H9 (cell line): ENCODE measurements around the gene NTSR1. TPM values are rescaled to one million over a fixed set of nuclear protein-coding genes. Genes with fewer than 3 reads are reported as not detected.

Experiments used
- DNase-seq: peaks from one replicate; pipeline ENCODE4 v3.0.0-alpha.2; 2017
- H2AFZ ChIP-seq: one replicate; pipeline ENCODE4 v1.6.1; 2013; ENCODE audit warnings: mild to moderate bottlenecking, low read length, control low read depth, moderate library complexity
- H2AK5ac ChIP-seq: 2 replicates; pipeline ENCODE4 v1.6.1; 2013; ENCODE audit warnings: low read length, control low read depth, mixed read lengths; ENCODE audit not compliant: insufficient read length
- H2BK120ac ChIP-seq: one replicate; pipeline ENCODE4 v1.6.1; 2013; ENCODE audit warnings: low read depth, mild to moderate bottlenecking, low read length, control low read depth, inconsistent platforms; ENCODE audit not compliant: poor library complexity, severe bottlenecking
- H2BK12ac ChIP-seq: 2 replicates; pipeline ENCODE4 v1.6.1; 2013; ENCODE audit warnings: low read length, control low read depth, mixed read lengths, low read depth; ENCODE audit not compliant: insufficient read length
- H2BK15ac ChIP-seq: 2 replicates; pipeline ENCODE4 v1.6.1; 2013; ENCODE audit warnings: low read depth, low read length, control low read depth
- H2BK20ac ChIP-seq: one replicate; pipeline ENCODE4 v1.6.1; 2013; ENCODE audit warnings: low read depth, mild to moderate bottlenecking, low read length, control low read depth, inconsistent platforms; ENCODE audit not compliant: poor library complexity, severe bottlenecking
- H2BK5ac ChIP-seq: 2 replicates; pipeline ENCODE4 v1.6.1; 2013; ENCODE audit warnings: low read length, control low read depth, mixed read lengths; ENCODE audit not compliant: insufficient read length
- H3K14ac ChIP-seq: 2 replicates; pipeline ENCODE4 v1.6.1; 2013; ENCODE audit warnings: low read length, control low read depth; ENCODE audit not compliant: insufficient read depth
- H3K18ac ChIP-seq: 2 replicates; pipeline ENCODE4 v1.6.1; 2013; ENCODE audit warnings: low read depth, mild to moderate bottlenecking, mixed read lengths, low read length, control low read depth; ENCODE audit not compliant: insufficient read length
- H3K23ac ChIP-seq: 2 replicates; pipeline ENCODE4 v1.6.1; 2013; ENCODE audit warnings: low read length, control low read depth, mixed read lengths, low read depth; ENCODE audit not compliant: insufficient read length
- H3K23me2 ChIP-seq: 2 replicates; pipeline ENCODE4 v1.6.1; 2013; ENCODE audit warnings: low read depth, mild to moderate bottlenecking, mixed read lengths, low read length, control low read depth; ENCODE audit not compliant: insufficient read length, poor library complexity, severe bottlenecking
- H3K27ac ChIP-seq: 2 replicates; pipeline ENCODE4 v1.5.1; 2013; ENCODE audit warnings: low read length, control low read depth, mixed read lengths, low read depth; ENCODE audit not compliant: insufficient read length
- H3K27me3 ChIP-seq: 2 replicates; pipeline ENCODE4 v1.6.1; 2013; ENCODE audit warnings: low read length, control low read depth, inconsistent platforms; ENCODE audit not compliant: insufficient read depth
- H3K4ac ChIP-seq: 2 replicates; pipeline ENCODE4 v1.6.1; 2013; ENCODE audit warnings: low read depth, mild to moderate bottlenecking, control low read depth, inconsistent platforms, low read length, moderate library complexity
- H3K4me1 ChIP-seq: 2 replicates; pipeline ENCODE4 v1.6.1; 2013; ENCODE audit warnings: low read length, control low read depth, inconsistent platforms; ENCODE audit not compliant: insufficient read depth
- H3K4me2 ChIP-seq: 2 replicates; pipeline ENCODE4 v1.6.1; 2013; ENCODE audit warnings: low read length, control low read depth, mixed read lengths; ENCODE audit not compliant: insufficient read length, insufficient read depth
- H3K56ac ChIP-seq: 2 replicates; pipeline ENCODE4 v1.6.1; 2013; ENCODE audit warnings: low read depth, mild to moderate bottlenecking, mixed read lengths, low read length, control low read depth; ENCODE audit not compliant: insufficient read length
- H3K79me1 ChIP-seq: 2 replicates; pipeline ENCODE4 v1.6.1; 2013; ENCODE audit warnings: low read depth, mild to moderate bottlenecking, moderate library complexity, low read length, control low read depth, inconsistent platforms; ENCODE audit not compliant: insufficient read depth, poor library complexity, severe bottlenecking
- H3K79me2 ChIP-seq: 2 replicates; pipeline ENCODE4 v1.6.1; 2013; ENCODE audit warnings: low read length, control low read depth, inconsistent platforms; ENCODE audit not compliant: insufficient read depth
- H3K9ac ChIP-seq: 2 replicates; pipeline ENCODE4 v1.6.1; 2013; ENCODE audit warnings: low read length, control low read depth, mixed read lengths; ENCODE audit not compliant: insufficient read length; ENCODE audit errors: extremely low read depth
- H3K9me3 ChIP-seq: one replicate; pipeline ENCODE4 v1.6.1; 2013; ENCODE audit warnings: low read depth, low read length, inconsistent platforms; ENCODE audit not compliant: control insufficient read depth
- H3T11ph ChIP-seq: one replicate; pipeline ENCODE4 v1.6.1; 2013; ENCODE audit warnings: mild to moderate bottlenecking, low read length, control low read depth, inconsistent platforms
- H4K20me1 ChIP-seq: one replicate; pipeline ENCODE4 v1.6.1; 2013; ENCODE audit not compliant: control insufficient read depth, insufficient read length, insufficient read depth
- H4K5ac ChIP-seq: 2 replicates; pipeline ENCODE4 v1.6.1; 2013; ENCODE audit warnings: low read depth, mild to moderate bottlenecking, mixed read lengths, low read length, control low read depth; ENCODE audit not compliant: insufficient read length
- H4K8ac ChIP-seq: replicated peaks from 2 replicates; pipeline ENCODE4 v1.6.1; 2013; ENCODE audit warnings: low read length, control low read depth, mixed read lengths, low read depth; ENCODE audit not compliant: insufficient read length
- H4K91ac ChIP-seq: 2 replicates; pipeline ENCODE4 v1.6.1; 2013; ENCODE audit warnings: low read depth, mild to moderate bottlenecking, moderate library complexity, mixed read lengths, low read length, control low read depth; ENCODE audit not compliant: insufficient read length
- H3K27ac Mint-ChIP-seq, 3 experiments: 2 replicates in 2 of 3; 3 replicates in 1 of 3; pipeline ENCODE4 v1.8.0; 2020 to 2021; ENCODE audit warnings: mixed read lengths in 3 of 3, mild to moderate bottlenecking in 1 of 3, moderate library complexity in 1 of 3
- H3K27me3 Mint-ChIP-seq: 2 replicates; pipeline ENCODE4 v1.8.0; 2021; ENCODE audit warnings: low read depth, mild to moderate bottlenecking, moderate library complexity, mixed read lengths
- H3K36me3 Mint-ChIP-seq, 3 experiments: 2 replicates in 2 of 3; 3 replicates in 1 of 3; pipeline ENCODE4 v1.8.0; 2020 to 2021; ENCODE audit warnings: low read depth in 3 of 3, mixed read lengths in 3 of 3; ENCODE audit not compliant: insufficient read depth in 1 of 3
- H3K4me1 Mint-ChIP-seq, 2 experiments: 2 replicates each; pipeline ENCODE4 v1.8.0; 2020; ENCODE audit warnings: mixed read lengths in 2 of 2
- H3K4me3 Mint-ChIP-seq, 2 experiments: 2 replicates in 1 of 2; 3 replicates in 1 of 2; pipeline ENCODE4 v1.8.0; 2020 to 2021; ENCODE audit warnings: mild to moderate bottlenecking in 2 of 2, mixed read lengths in 2 of 2, moderate library complexity in 1 of 2
- H3K9me3 Mint-ChIP-seq, 2 experiments: 2 replicates in 1 of 2; 3 replicates in 1 of 2; pipeline ENCODE4 v1.8.0; 2020; ENCODE audit warnings: mild to moderate bottlenecking in 2 of 2, mixed read lengths in 2 of 2, moderate library complexity in 1 of 2
- CTCF ChIP-seq: fragments of 200-600 bp; sonication (generic); conservative IDR thresholded peaks from 3 replicates; pipeline ENCODE4 v1.8.0; 2021; ENCODE audit warnings: antibody characterized with exemption, mild to moderate bottlenecking
- WGBS: extraction: QIAGEN DNeasy Blood & Tissue Kit; methylation state at CpG from one replicate; pipeline ENCODE4 v1.1.7; 2013; ENCODE audit warnings: missing lambda C conversion rate, low lambda C conversion rate, mixed read lengths; ENCODE audit not compliant: insufficient read length; ENCODE audit errors: extremely low coverage; 5-methylcytosine and 5-hydroxymethylcytosine counted together
- total RNA-seq: library from RNA; stranded (reverse); gene quantifications from 2 replicates; pipeline ENCODE4 v1.2.1, GENCODE V29; 2021

Gene NTSR1
- total RNA-seq, 1 experiment from 2014 or later = 0.11 TPM

GRCh38 chr20:62694868-62695267 lies 13.8 kb upstream of the NTSR1 start:
- Histone ChIP-seq H2BK20ac (no peak overlapping the region), H4K5ac (no peak overlapping the region), H2BK12ac (no peak overlapping the region), H3K23ac (no peak overlapping the region), H3K79me2 (no peaks in the 10 kb centered on the region), H4K20me1 (no peaks in the 10 kb centered on the region), H2BK120ac (no peak overlapping the region), H3K27ac (no peak overlapping the region), H3T11ph (no peak overlapping the region), H3K14ac (no peak overlapping the region), H2BK15ac (no peak overlapping the region), H2AK5ac (no peak overlapping the region), H3K27me3 (no peaks in the 10 kb centered on the region), H3K56ac (no peak overlapping the region), H3K4me1 (no peaks in the 10 kb centered on the region), H3K18ac (no peak overlapping the region), H3K79me1 (no peaks in the 10 kb centered on the region), H3K4ac (no peak overlapping the region), H3K23me2 (no peaks in the 10 kb centered on the region), H4K8ac (no peak overlapping the region), H3K9ac (no peak overlapping the region), H4K91ac (no peak overlapping the region), H2AFZ (no peak overlapping the region), H3K4me2 (no peak overlapping the region), H2BK5ac (no peak overlapping the region), H3K9me3 (no peaks in the 10 kb centered on the region)
- no peak for DNase-seq
- H3K4me1 Mint-ChIP-seq = peaks cover 0 to 6% of the 10 kb centered on the region in 2 experiments; a peak in 2 of 4 replicates
- no peaks in the 10 kb centered on the region; the same call in 1 of the 2 replicates for H3K27me3 Mint-ChIP-seq
- H3K4me3 Mint-ChIP-seq = no peak overlapping the region
- TF ChIP-seq CTCF = no peak
- H3K9me3 Mint-ChIP-seq = no peaks in the 10 kb centered on the region; a peak in 1 of 5 replicates
- no peak overlapping the region for H3K27ac Mint-ChIP-seq
- no peaks in the 10 kb centered on the region for H3K36me3 Mint-ChIP-seq
- WGBS = no CpG with 5 or more reads among the region's 15 CpGs
